KMS-11 (cell line): Measurements from ENCODE around the gene AANAT.
A peak's percentile ranks its signal among the peaks of the same experiment; 100 is the strongest.
"Not testable (repeated sequence)": the region's sequence is repeated elsewhere in the genome, so short reads cannot be mapped to it uniquely, and the experiment has no call there.

Source experiments
- H2AFZ ChIP-seq: fragments of 200-600 bp; sonication (generic); 2 replicates; pipeline ENCODE4 v1.6.1; 2016; ENCODE audit warnings: antibody characterized with exemption, mixed run types, low read depth
- H3K27ac ChIP-seq: fragments of 200-600 bp; sonication (generic); 2 replicates; pipeline ENCODE4 v1.6.1; 2016; ENCODE audit warnings: mild to moderate bottlenecking, mixed run types
- H3K27me3 ChIP-seq: fragments of 200-600 bp; sonication (generic); 2 replicates; pipeline ENCODE4 v1.6.1; 2017; ENCODE audit warnings: mild to moderate bottlenecking, low read depth, mixed run types, moderate library complexity; ENCODE audit not compliant: insufficient read depth
- H3K36me3 ChIP-seq: fragments of 200-600 bp; sonication (generic); 2 replicates; pipeline ENCODE4 v1.6.1; 2017; ENCODE audit warnings: mild to moderate bottlenecking, mixed run types; ENCODE audit not compliant: insufficient read depth
- H3K4me1 ChIP-seq: fragments of 200-600 bp; sonication (generic); 2 replicates; pipeline ENCODE4 v1.6.1; 2016; ENCODE audit warnings: mild to moderate bottlenecking, low read depth, mixed run types; ENCODE audit not compliant: poor library complexity, severe bottlenecking
- H3K4me2 ChIP-seq: fragments of 200-600 bp; sonication (generic); 2 replicates; pipeline ENCODE4 v1.7.0; 2016; ENCODE audit warnings: mild to moderate bottlenecking, mixed run types
- H3K4me3 ChIP-seq: fragments of 200-600 bp; sonication (generic); IDR thresholded peaks from 2 replicates; pipeline ENCODE4 v1.6.1; 2017; ENCODE audit warnings: low read depth, low read length, mixed read lengths; ENCODE audit not compliant: insufficient read depth
- H3K79me2 ChIP-seq: fragments of 200-600 bp; sonication (generic); 2 replicates; pipeline ENCODE4 v1.6.1; 2016; ENCODE audit warnings: low read depth, mixed run types; ENCODE audit not compliant: insufficient read depth
- H3K9ac ChIP-seq: fragments of 200-600 bp; sonication (generic); 2 replicates; pipeline ENCODE4 v1.6.1; 2016; ENCODE audit warnings: mild to moderate bottlenecking, mixed run types
- H4K20me1 ChIP-seq: fragments of 200-600 bp; sonication (generic); 2 replicates; pipeline ENCODE4 v1.6.1; 2016; ENCODE audit warnings: mild to moderate bottlenecking, mixed run types; ENCODE audit not compliant: insufficient read depth
- TF ChIP-seq, protein P1 (sequence below): fragments of 200-600 bp; sonication (generic); conservative IDR thresholded peaks from 2 replicates; pipeline ENCODE4 v1.6.1; 2017; ENCODE audit warnings: low read depth, mild to moderate bottlenecking, antibody characterized with exemption, low read length, moderate library complexity, mixed read lengths

AANAT gene

GRCh38 chr17:76501827-76502307, 34.5 kb downstream of the AANAT start:
- Histone ChIP-seq H3K36me3 (no peaks in the 10 kb centered on the region), H3K4me2 (peak overlapping the region; percentile 47), H2AFZ (peak overlapping the region; percentile 68; the same call in 1 of the 2 replicates), H3K9ac (no peak overlapping the region; the same call in 1 of the 2 replicates), H3K27me3 (no peaks in the 10 kb centered on the region), H3K79me2 (peaks cover 38% of the 10 kb centered on the region; the same call in 1 of the 2 replicates), H4K20me1 (no peaks in the 10 kb centered on the region), H3K27ac (peak overlapping the region; percentile 17; the same call in 1 of the 2 replicates), H3K4me3 (no peak overlapping the region), H3K4me1 (peaks cover 61% of the 10 kb centered on the region)
- TF ChIP-seq, protein P1, sequence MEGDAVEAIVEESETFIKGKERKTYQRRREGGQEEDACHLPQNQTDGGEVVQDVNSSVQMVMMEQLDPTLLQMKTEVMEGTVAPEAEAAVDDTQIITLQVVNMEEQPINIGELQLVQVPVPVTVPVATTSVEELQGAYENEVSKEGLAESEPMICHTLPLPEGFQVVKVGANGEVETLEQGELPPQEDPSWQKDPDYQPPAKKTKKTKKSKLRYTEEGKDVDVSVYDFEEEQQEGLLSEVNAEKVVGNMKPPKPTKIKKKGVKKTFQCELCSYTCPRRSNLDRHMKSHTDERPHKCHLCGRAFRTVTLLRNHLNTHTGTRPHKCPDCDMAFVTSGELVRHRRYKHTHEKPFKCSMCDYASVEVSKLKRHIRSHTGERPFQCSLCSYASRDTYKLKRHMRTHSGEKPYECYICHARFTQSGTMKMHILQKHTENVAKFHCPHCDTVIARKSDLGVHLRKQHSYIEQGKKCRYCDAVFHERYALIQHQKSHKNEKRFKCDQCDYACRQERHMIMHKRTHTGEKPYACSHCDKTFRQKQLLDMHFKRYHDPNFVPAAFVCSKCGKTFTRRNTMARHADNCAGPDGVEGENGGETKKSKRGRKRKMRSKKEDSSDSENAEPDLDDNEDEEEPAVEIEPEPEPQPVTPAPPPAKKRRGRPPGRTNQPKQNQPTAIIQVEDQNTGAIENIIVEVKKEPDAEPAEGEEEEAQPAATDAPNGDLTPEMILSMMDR: no peak

DNA sequence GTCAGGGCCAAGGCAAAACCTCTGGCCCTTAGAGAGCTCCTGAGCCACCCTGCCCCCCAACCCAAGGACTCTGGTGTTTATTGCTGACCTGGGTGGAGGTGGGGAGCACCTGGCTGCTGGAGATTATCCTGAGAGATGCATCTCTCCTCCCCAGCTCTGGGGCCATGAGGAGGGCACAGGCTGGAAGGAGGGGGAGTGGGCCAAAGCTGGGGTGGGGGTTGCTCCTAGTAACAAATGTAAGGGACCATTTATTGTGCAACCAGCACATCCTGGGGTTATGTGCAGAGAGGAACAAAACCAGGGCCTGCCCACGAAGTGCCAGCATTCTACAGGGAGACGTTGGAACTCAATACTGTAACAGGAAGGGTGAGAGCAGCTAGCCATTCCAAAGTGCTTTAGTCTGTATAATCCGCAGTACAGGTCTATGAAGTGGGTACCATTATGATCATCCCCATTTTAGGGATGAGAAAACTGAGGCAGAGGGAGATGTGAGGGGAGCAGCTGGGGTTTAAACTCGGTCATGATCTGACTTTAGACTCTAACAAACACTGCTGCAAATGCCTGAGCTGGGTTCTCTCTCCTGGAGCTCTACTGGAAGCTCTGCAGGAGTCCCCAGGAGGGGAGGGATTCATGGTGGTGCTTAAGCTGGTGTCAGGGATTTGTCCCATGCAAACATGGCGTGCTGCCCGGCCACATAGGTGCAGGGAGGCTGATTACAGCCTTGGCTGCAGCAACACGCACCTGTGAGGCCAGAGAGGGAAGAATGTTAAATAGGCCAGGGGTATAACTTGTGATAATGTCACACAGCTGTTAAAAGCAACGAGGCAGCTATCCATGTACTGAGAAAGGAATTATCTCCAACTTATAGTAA, 35.2 kb downstream of the AANAT start:
- H3K4me2 ChIP-seq: peak overlapping the region; percentile 47
- TF ChIP-seq, protein P1: no peak
- H3K4me3 ChIP-seq: no peak overlapping the region
- H3K27ac ChIP-seq: no peak overlapping the region
- no peaks in the 10 kb centered on the region for H4K20me1 ChIP-seq
- no peaks in the 10 kb centered on the region; the same call in 1 of the 2 replicates for H3K27me3 ChIP-seq
- no peaks in the 10 kb centered on the region for H3K36me3 ChIP-seq
- peaks cover 55% of the 10 kb centered on the region for H3K4me1 ChIP-seq
- no peak overlapping the region for H3K9ac ChIP-seq
- peaks cover 31% of the 10 kb centered on the region; the same call in 1 of the 2 replicates for H3K79me2 ChIP-seq
- peak overlapping the region; percentile 68; the same call in 1 of the 2 replicates for H2AFZ ChIP-seq

DNA sequence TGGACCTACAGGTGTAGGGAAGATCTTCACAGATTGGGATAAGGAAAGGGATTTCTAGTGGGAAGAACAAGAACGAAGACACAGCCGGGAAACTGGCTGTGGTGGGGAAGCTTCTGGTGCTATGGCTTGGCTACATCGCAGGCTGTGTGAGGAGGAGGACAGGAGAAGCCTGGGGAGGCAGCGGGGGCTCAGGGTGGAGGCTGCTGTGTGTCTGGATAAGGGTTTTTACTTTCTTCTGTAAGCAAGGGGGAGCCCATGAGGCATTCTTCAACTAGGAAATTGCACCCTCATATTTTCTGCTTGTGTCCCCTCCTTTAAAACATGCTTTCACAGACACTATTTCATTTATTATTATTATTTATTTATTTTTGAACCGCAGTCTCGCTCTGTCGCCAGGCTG, 36.7 kb downstream of the AANAT start:
- Histone ChIP-seq H2AFZ (no peak overlapping the region), H3K9ac (no peak overlapping the region), H4K20me1 (no peaks in the 10 kb centered on the region), H3K4me3 (no peak overlapping the region), H3K4me2 (no peak overlapping the region), H3K36me3 (no peaks in the 10 kb centered on the region), H3K27ac (no peak overlapping the region), H3K79me2 (peaks cover 17% of the 10 kb centered on the region; the same call in 1 of the 2 replicates), H3K27me3 (no peaks in the 10 kb centered on the region; the same call in 1 of the 2 replicates), H3K4me1 (peaks cover 40% of the 10 kb centered on the region)
- TF ChIP-seq, protein P1: no peak

DNA sequence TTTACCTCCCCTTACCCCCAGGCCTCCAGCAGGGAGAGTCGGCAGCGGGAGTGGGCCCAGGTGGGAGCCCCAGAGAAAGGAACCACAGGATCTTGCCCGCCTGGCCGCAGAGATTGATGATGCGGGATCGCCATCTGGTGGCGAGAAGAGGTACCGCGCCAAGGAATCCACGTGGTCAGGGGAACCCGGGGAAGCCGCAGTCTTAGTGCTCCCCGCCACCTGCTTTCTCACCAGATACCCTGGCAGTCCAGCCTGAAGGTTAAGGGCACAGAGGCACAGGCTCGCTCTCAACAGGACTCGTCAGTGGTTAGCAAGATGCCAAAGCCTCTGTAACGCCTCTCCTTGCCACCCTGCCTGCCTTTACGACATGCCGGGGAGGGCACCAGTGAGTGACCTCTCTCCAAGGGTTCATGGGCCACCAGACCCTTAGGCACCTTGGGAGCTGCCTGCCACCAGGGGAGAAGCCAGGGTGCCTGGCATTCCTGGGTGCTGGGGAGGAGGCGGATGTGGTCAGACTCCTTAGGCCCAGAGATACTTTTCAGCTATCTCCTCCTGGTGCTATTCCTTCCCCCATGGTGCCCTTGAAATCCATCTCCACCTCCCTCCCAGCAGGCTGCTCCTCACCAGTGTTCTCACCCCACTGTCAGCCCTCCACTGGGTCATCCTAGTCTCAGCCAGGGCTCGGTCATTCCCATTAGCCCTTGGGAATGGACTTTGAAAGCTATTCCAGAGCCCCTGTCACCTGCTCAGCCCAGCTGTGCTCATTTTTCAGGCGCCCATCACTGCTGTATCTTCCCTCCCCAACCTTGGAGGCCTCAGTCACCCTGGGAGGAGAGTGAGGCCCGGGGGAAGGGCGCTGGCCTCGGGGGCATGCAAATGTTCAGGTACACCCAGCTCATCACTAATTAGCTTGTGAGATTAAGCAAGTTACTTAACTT, 39.3 kb downstream of the AANAT start:
- Histone ChIP-seq H3K27me3 (no peaks in the 10 kb centered on the region; the same call in 1 of the 2 replicates), H3K79me2 (no peaks in the 10 kb centered on the region), H4K20me1 (no peaks in the 10 kb centered on the region), H3K9ac (peak overlapping the region; percentile 23; the same call in 1 of the 2 replicates), H3K27ac (no peak overlapping the region), H3K36me3 (no peaks in the 10 kb centered on the region), H3K4me3 (no peak overlapping the region), H3K4me2 (peak overlapping the region; percentile 33; the same call in 1 of the 2 replicates), H3K4me1 (peaks cover 30% of the 10 kb centered on the region), H2AFZ (peak overlapping the region; percentile 97)
- TF ChIP-seq, protein P1: peak; percentile 97

DNA sequence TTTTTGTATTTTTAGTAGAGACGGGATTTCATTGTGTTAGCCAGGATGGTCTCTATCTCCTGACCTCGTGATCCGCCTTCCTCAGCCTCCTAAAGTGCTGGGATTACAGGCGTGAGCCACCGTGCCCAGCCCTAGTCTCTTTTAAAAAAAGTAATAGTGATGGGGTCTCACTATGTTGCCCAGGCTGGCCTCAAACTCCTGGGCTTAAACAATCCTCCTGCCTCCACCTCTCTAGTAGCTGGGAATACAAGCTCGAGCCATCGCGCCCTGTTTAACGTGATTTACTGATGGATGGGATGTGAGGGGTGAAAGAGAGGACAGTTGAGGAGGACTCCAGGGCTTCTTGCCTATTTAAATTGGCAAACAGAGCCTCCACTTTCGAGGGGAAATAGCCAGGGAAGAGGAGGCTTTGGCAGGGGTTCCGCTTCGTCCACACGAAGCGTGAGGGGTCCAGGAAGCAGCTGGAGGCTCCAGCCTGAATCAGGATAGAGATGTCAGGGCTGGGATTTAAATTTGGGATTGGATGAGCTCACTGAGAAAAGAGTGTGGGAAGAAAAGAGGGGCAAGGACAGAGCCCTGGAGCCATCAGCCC, 41.2 kb downstream of the AANAT start:
- not testable (repeated sequence) for H4K20me1 ChIP-seq, H3K27ac ChIP-seq, H3K9ac ChIP-seq, H3K79me2 ChIP-seq, H3K4me3 ChIP-seq, H3K27me3 ChIP-seq, H3K36me3 ChIP-seq, H2AFZ ChIP-seq, H3K4me2 ChIP-seq
- H3K4me1 ChIP-seq: peaks cover 19% of the 10 kb centered on the region
